Stimulated activated CD8-positive, alpha-beta memory T cell treated with anti-CD3 and anti-CD28 coated beads, Interleukin-12 subunit alpha, Interleukin-12 subunit beta, amount 100 ng/mL, for 4 hours (primary cell): ENCODE data around the gene FGD3.
"Not testable (repeated sequence)": the region's sequence is repeated elsewhere in the genome, so short reads cannot be mapped to it uniquely, and the experiment has no call there.

Experiments
- DNase-seq: peaks from one replicate; pipeline ENCODE4 v3.0.0-alpha.2; 2020; ENCODE audit warnings: low read depth

FGD3 gene

DNA sequence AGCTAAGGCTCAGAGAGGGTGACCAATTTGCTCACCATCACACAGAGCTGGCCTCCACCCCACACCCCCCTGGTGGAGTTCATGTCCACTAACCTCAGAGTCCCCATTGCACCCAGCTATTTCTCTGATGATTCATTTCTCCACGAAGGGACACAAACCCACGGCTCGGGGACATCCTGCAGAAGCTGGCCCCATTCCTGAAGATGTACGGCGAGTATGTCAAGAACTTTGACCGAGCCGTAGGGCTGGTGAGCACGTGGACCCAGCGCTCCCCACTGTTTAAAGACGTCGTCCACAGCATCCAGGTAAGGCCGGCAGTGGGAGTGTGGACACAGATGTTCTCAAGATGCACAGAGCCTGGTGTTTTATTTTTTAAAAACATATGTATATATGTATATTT, 58.6 kb downstream of the FGD3 start:
- DNase-seq = no peak

DNA sequence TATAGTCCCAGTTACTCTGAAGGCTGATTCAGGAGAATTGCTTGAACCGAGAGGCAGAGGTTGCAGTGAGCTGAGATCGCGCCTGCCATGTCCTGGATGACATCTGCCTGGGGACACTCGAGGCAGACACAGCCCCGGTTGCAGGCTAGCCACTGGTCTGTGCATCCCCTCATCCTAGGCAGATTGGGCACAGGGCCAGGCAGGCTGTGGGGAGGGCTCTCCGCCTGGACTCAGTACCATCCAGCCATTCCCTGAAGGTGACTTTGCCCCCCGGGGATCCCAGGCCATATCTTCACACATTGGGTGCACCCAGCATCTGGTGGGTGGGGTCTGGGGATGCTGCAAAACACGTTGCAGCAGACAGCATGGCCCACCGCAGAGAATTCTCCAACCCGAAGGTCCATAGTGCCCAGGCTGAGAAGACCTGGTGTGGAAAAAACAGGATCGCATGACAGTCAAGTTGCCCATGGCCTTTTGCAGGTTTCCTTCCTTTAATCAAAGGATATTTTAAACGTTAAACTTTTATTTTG, 60.3 kb downstream of the FGD3 start:
- no peak for DNase-seq

DNA sequence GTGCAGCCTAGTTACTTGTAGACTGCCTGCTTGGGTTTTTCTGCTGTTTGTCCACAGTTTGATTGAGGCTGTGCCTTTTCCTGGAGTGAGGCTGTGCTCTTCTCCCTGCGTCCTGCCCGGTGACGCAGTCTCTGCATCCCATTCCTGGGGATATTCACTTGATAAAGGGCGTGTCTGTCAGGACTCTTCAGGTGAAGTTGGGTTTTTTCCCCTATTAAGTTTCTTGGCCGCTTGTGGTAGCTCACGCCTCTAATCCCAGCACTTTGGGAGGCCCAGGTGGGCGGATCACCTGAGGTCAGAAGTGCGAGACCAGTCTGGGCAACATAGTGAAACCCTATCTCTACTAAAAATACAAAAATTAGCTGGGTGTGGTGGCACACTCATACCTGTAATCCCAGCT, 61.1 kb downstream of the FGD3 start:
- no peak for DNase-seq

DNA sequence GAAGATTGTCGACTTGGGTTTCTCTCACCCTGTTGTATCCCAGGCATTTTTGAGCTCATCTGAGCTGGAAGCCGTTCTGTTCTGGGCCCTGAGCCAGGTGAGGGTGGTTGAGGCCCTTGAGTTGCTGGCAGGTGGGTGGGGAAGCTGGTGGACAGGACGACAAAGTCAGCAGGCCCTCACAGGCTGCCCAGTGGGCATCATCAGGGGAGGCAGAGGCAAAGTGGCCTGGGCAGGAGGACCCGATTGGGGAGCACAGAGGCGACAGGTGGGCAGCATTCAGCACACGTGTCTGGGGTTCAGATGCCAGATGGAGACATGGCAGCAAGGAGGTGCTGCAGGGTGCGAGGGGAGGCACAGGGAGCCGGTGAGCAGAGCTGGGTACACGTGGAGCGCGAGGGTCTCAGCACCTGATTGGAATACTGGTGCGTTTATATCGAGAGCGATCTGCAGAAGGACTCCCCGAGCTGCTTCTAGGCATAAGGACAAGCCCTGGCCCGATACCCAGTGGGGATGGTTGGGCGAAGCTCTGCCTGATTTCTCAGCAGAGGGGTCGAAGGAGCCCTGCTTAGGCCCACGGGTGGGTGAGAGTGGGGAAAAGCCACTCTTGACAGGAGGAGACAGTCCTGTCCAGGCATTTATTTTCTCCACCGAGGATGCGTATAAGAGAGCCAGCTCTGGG, 62.2 kb downstream of the FGD3 start:
- no peak for DNase-seq

DNA sequence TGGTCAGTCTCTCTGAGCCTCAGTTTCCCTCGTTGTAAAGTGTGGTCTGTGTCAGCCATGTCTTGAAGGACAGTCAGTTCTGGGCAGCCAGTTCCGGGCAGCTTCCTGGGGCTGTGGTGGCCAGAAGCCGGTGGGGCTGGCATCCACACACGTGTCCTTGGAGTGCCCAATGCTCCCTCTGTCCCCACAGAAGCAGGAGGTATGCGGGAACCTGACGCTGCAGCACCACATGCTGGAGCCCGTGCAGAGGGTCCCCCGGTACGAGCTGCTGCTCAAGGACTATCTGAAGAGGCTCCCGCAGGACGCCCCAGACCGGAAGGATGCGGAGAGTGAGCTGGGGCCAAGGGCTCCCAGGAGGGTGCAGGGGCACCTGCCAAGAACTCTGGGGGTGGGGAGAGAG, 62.7 kb downstream of the FGD3 start:
- DNase-seq = no peak

DNA sequence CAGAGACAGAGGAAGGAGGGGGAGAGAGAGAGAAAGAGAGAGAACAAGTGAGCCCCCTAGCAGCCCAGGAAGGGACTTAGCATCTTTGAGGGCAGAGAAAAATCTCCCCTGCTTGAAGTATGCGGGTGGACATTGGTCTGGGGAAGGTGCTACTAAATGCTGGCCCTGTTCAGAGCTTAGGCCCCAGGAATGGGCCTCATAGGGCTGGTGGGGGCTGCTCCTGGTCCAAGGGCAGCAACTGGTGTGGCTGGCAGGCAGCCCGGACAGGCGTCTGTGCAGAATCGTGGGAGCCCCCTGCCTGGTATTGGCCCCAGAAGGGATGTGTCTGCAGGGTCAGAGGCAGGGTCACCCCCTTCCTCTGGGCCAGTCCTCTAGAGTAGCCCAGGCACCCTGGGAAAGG, 63.4 kb downstream of the FGD3 start:
- DNase-seq = no peak

DNA sequence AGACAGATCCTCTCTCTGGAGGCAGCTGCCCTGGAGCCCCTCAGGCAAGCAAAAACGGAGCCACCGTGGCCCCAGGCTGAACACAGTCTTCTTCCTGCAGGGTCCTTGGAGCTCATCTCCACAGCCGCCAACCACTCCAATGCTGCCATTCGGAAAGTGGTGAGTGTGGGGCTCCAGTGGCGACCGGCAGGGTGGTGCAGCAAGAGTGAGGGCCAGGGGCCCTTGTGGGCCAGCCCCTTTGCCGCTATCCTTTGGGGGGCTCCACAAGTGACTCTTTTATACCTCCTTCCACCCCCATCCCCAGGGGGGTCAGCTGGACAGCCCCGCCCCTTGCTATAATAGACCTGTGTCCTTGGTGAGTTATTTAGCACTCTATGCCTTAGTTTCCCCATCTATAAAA, 63.8 kb downstream of the FGD3 start:
- no peak for DNase-seq

DNA sequence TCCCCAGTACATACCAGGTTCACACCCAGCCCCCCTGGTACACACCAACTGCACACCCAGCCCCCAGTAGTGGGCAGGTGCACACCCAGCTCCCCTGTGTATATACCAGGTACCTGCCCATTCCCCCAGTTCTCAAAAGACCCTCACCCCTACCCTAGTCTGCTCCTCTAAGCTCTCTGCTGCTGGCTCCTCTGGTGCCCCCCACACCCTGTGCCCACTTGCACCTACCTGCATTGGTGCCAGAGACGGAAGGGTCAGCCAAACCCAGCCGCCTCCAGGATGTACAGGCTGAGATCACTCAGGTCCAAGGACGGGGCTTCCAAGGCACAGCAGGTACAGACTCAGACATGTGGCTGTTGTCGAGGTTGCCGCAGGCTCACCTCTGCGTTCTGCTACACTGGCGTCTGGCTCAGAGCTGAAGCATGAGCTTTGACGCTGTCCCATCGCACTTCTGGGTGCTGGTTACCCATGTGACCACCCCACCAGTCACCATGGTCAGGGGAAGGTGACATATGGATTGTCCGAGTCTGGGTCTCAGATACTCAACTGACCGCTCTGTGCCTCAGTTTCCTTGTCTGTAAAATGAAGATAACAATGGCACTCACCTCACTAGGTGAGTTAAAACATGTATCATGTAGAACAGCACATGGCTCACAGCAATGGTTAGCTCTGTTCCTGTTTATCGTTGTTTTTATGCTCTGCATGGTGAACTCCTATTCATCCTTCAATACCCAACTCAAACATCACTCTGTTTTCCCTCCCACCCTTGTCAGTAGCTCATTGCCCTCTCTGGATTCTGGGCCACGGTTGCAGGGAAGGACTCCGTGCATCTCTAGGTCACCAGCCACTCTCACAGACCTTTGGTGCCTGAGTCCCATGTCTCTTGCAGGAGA, 65.9 kb downstream of the FGD3 start:
- DNase-seq = no peak

DNA sequence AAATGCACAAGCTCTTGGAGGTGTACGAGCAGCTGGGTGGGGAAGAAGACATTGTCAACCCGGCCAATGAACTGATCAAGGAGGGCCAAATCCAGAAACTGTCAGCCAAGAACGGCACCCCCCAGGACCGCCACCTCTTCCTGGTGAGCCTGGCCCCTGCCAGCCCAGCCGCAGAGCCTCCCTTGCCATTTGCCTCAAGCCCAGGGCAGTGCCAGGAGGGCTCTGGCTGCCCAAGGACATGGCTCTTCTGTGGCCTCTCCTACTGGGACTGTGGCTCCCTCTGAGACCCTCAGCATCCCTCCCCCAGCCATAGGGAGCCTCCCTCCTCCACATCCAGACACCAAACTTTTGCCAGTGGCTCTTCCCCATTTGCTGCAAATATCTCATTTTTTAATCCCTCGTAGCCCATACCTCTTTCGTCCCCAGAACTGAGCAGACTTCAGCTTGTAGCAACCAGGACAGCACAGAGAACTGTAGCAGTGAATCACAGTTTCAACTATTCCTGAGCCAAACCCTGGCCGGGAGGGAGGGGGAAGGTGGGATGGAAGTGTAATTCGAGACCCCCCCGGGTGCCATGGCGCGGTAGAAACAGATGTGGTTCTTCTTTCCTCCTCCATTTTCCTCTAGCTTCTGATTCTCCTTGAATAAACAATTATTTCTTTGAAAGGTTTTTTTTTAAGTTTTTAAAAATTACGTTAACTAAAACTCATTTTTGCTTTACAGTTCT, 66.7 kb downstream of the FGD3 start:
- DNase-seq = no peak

DNA sequence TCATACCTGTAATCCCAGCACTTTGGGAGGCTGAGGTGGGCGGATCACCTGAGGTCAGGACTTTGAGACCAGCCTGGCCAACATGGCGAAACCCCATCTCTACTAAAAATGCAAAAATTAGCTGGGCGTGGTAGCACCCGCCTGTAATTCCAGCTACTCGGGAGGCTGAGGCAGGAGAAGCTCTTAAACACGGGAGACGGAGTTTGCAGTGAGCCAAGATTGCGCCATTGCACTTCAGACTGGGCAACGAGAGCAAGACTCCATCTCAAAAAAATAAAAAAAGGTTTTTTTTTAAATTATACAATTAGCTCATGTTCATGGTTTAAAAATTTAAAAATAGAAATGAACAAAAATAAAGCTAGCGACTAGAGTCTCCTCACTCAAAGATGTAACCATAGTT, 67.9 kb downstream of the FGD3 start:
- DNase-seq = not testable (repeated sequence)

DNA sequence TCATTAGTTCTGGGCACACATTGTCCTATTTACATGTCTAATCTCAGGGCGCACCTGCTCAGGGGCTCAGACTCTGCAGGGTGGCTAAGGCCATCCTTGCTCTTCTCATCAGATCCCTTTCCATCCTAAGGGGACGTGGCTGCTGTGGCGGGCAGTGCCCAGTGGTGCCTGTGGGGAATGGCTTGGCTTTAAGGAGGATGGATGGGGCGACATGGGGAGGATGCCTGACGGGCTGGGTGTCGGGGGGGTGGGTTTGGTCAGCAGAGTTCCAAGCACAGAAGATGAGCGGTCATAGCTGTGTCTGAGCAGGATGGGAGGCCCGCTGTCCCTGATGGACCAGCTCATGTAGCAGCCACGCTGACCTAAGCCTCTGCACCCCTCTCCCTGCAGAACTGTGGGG, 70.3 kb downstream of the FGD3 start:
- no peak for DNase-seq

DNA sequence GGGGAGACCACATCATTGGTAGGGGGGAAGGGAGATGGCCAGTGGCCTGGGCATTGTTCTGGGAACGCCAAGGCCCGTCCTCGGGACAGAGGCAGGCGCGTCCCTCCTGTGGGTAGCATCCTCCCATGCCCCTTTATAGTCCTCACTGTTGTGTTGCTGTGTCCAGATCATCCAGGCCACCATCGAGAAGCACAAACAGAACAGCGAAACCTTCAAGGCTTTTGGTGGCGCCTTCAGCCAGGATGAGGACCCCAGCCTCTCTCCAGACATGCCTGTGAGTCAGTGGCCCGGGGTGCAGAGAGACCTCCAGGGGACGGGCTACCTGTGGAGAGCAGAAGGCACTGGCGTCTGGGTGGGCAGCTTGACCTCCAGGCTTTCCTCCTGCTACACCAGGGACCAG, 72.8 kb downstream of the FGD3 start:
- DNase-seq = no peak

DNA sequence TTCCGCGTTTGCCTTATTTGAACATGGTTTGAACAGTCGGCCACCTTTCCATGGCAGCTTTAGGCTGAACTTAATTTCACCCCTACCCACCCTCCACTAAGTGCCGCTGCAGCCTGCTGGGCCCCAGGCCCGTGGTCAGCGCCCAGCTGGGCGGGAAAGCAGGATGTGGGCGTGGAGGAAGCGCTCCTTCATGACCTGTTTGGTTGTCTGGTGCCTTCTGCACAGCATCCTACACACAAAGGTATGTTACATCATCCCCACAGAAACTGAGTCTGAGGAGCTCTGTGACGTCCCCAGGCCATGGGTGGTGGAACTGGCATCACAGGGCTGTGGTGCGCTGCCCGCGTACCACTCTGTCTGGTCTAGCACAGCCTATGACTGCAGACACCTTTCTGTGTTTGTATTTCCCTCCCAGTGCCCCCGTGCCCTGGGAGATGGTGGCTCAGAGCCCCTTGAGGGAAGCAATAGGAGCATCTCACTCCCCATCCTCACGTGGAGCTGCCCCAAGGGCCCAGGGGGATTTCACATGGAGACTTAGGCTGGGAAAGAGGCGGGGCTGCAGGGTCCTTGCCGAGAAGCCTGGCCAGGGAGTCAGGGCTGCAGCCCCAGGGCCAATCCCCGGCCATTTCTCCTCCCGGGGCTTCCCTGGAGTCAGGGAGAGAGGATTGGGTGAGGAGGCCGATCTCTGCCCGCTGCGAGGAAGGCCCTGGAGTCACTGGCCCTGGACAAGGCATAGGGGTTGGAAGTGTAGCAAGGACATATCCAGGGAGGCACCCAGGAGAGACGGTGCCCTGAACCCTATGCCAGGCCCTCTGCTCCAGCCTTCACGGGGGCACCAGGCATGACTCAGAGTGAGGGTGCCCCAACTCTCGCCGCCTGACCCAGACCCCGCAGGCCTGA, 73.7 kb downstream of the FGD3 start:
- no peak for DNase-seq

DNA sequence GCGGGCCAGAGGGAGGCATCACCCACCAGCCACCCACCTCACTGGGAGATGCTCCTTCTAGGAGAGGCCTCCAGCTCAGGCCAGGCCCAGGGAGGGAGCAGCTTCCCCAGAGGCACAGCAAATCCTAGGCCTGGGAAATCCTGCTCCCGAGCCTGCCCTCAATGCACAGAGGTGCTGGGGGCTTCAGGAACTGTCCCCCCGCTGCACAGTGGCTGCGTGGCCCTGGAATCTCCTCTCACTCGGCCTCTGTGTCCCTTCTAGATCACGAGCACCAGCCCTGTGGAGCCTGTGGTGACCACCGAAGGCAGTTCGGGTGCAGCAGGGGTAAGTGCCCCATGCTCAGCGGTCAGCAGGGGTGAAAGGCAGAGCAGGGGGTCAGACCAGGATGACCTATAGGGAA, 74.7 kb downstream of the FGD3 start:
- no peak for DNase-seq

DNA sequence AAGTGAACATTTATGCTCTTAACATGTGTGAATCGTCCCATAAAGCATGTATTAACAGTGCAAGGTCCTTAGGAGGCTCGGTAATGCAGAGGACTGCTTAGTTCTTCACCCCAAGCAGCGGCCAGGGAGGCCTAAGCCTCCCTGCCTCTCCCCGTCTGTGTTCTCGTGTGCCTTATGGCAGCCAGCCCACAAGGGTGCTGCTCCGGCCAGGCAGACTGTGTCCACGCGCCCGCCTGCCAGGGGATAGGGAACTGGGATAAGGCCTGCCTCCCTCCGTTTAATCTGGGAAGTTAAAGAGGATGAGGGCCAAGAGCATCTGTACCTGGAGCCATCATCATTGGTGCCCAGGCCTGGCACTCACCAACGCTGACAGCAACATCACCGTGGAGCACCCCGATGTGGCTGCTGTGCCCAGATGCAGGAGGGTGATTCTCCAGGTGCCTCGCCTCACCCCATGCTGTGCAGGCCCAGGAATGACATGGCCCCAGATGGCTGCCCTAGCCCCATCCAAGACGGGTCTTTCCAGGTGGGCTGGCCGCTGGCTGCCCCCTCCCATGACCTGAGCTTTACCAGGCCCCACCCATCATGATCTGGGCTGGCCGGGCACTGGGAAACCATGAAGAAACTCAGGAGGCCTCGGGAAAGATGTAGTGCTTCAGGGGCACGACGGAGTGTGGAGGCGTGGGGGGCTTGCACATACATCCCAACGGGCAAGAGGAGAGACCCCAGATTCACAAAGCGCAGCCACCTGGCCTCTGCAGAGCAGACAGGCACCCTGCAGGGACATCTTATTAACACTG, 75.6 kb downstream of the FGD3 start:
- DNase-seq = no peak

DNA sequence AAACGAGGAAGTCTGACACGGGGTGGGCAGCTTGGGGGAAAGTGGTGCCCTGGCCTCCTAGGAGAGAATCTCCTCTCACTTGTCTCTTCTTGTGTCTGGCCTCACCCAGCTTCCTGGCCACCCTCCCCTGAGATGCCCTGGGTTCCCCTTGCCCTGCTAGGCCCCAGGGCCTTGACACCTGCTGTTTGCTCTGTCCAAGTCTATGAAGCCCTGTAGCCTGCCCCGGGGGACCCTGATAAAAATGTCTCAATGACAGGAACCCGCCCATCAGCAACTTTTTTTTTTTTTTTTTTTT, 76.1 kb downstream of the FGD3 start:
- DNase-seq = no peak

DNA sequence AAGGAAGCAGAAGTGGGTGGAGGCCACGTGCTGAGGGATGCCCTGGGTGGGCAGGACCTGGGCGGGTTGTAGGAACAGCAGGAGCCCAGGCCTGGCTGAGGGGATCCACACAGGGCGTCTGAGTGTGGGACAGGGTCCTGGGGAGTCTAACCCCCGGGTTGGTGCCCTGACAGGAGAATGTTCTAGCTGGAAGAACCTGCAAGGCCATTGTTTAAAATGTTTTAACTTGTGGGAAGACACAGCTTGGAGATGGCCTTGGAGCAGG, 77.3 kb downstream of the FGD3 start:
- DNase-seq = no peak

DNA sequence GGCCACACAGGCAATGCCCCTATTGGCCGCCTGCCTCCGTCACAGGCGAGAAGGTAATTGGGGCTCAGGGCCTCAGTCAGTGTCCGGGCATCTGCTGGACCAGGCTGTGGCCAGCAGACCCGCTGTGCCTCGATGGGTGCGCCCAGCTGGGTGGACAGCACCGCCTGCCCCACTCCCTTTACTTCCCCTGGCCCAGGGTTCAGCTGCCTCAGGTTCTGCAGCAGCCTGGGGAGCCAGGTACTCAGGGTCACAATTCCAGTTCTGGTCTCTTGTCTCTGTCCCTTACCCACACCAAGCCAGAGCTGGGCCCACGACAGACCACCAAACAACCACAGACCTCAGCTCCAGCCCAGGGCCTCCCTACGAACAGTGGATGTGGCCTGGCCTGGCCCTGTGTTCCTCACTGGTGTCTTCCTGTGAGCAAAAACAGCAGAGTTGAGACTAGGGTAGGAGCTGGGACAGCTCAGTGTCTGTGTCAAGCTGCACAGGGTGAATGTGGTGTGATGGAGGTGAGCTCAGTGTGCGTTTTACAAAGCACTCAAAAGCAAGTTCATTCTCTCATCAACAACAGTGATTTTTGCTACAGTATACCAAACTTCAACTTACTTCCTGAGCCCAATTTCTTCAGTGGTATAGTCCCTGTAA, 77.8 kb downstream of the FGD3 start:
- DNase-seq = no peak

DNA sequence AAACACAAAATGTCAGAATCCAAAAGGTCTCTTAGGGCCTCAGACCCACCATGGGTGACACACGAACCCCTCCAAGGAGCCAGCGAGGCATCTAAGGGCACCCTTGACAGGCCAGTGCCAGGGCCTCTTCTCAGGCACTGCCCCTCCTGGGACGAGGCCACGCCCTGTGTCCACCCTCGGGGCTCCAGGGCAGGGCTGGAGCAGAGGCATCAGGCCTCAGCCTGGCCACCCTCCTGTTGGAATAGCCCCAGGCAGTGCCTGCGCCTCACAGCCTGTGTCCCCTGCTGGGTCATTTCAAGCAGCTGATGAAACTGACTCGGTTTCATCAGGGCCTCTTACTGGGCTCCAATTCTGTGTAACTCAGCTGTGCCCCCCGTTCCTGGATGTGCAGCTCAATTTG, 78.4 kb downstream of the FGD3 start:
- DNase-seq = no peak

DNA sequence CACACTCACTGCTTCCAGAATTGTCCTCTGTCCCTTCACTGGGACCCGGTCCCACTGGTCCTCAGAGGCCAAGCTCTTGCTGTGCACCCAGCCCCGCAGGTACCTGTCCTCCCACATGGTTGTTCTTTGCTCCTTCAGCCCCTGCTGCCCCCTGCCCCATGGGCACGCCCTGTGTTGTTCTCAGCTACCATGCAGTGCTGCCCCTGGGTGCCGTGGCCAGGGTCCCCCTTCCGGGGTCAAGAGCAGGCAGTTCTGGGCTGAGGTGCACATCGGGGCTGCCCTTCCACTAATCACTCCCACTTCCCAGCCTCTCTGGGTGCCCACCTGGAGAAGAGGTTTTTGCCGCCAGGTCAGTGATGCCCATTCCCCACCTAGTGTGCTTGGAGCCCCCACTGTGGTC, 79.3 kb downstream of the FGD3 start:
- no peak for DNase-seq

DNA sequence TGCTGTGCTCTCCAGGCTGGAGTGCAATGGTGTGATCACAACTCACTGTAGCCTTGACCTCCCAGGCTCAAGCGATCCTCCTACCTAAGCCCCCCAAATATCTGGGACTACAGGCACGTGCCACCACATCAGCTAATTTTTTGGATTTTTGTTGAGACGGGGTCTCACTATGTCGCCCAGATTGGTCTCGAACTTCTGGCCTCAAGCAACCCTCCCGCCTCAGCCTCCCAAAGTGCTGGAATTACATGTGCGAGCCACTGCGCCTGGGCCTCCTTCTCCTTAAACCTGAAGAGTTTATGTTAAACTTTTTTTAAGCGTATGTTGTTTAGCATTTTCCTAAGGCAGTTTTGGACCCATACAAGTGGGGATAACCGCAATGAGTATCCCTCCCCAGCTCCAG, 80.4 kb downstream of the FGD3 start:
- no peak for DNase-seq
